COR-L47 (cell line): ENCODE results near the gene SIK2.
"Not testable (repeated sequence)": the region's sequence is repeated elsewhere in the genome, so short reads cannot be mapped to it uniquely, and the experiment has no call there.

ENCODE experiments used
- DNase-seq: peaks from one replicate; lab custom pipeline; 2025; lab: John Stamatoyannopoulos, UW

SIK2 gene

DNA sequence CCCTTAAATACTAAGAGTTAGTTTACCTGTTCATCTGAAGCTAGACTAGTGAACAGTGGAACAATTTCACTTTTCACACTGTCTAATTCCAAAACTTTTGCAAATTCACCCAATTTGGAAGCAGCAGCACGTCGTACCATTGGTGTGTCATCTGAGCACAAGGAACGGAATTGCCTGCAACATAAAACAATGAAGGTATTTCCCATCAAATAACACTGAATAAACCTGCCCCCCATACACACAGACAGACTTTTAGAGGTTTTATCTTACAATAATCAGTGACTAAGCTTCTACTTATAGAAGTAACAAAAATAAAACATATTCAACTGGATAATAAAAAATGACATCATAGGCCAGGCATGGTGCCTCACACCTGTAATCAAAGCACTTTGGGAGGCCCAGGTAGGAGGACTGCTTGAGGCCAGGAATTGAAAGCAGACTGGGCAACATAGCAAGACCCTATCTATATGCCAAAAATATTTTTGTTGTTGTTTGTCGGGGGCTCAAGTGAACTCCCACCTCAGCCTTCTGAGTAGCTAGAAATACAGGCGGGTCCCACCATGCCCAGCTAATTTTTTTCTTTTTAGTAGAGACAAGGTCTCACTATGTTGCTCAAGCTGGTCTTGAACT is 157.6 kb downstream of the SIK2 start:
- DNase-seq, result no peak

DNA sequence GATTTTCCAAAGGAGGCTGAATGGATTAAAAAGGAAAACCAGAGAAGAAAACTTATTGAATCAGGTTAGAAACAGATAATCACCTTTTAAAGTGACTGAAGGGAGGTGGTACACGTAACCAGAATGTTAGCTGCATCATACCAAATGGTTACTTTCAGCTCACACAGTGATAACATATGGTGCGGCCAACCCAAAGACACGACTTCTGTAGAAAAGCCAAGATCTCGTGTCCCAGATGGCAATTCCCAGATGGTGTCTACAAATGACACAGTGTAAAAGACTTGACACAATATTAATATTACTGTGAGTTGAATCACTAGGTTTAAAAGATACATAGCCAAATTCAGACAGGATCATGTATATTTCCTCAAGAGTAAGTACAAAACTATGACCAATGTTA is 158.8 kb downstream of the SIK2 start:
- no peak for DNase-seq

DNA sequence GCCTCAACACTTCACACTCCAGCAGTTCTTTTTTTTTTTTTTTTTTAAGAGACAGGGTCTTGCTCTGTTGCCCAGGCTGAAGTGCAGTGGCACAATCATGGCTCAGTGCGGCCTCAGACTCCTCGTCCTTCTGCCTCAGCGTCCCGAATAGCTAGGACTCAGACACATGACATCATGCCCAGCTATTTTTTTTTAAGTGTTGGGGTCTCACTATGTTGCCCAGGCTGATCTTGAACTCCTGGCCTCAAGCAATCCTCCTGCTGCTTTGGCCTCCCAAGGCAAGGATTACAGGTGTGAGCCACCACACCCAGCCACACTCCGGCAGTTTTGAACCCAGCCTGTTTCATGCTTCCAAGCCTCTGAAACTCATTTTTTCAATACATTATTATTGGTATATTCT is 160.3 kb downstream of the SIK2 start:
- no peak for DNase-seq

DNA sequence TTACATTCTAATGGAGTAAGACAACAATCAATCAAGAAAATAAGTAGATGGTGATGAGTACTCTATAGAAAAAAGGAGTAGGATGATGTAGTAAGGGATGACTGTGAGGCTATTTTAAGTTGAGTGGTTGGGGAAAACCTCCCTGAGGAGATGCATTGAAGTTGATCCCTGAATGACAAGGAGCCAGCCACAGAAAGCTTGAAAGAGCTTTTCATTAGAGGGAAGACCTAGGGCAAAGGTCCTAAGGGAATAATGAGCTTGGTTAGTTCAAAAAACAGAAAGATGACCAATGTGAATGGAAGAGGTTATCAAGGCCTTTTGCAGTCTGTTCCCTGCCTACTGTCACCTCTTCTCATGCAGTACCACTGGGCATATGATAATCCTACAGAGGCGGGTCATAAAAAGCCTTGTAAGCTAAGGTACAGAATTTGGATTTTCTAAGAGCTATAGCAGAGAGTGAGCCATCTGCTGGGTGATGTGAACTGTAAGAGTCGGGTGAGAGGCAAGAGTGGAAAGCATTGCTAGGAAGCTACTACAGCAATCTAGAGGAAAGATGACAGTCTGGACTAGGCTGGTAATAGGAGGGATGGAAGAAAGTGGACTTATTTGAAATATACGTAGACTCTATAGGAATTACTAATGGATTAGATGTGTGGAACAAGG is 160.9 kb downstream of the SIK2 start:
- no peak for DNase-seq

DNA sequence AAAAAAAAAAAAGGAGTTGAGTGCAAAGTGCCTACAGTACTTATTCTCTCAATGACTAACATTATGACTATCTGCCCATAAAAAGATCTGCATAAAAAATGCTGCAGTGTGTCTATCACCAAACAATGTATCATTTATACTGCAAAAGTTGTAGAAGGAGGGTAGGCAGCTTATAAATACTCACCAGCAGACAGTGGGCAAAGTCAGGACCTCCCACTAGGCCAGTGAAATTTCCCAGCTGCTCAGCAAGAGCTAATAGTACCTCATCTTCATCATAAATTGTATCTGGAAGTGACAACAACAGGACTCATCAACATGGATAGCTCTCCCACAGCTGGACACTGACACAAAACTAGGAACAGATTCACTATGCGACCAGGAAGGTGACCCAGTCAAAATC is 162.4 kb downstream of the SIK2 start:
- no peak for DNase-seq

DNA sequence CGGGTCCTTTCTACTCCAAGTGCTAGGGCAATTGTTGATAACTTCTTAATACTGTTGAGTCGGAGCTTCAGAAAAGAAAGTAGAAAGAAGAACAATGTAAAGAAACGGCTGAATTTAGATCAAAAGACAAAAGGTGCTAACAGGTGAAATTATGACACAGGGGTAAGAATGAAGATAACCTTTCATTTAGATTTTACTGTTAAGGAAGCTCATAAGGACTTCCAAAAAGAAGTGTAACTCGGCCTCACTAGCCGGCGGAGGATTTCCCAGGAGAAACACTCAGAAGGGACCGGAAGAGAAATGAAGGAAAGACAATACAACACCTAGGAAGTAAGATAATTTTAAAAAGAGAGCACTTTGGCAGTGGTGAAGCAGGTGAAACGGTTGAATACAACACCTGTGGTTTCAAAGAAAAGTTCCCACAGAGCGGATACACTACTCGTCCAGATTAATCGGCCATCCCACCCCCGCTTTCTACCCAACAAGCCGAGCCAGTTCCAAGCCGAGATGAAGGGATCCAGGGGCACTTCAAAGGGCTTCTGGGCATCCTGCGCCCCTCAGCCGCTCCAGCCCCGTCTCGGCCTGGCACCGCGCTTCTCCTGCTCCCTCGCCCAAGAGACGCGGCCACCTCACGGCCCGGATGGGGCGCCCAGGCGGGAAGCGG is 163.2 kb downstream of the SIK2 start:
- no peak for DNase-seq

DNA sequence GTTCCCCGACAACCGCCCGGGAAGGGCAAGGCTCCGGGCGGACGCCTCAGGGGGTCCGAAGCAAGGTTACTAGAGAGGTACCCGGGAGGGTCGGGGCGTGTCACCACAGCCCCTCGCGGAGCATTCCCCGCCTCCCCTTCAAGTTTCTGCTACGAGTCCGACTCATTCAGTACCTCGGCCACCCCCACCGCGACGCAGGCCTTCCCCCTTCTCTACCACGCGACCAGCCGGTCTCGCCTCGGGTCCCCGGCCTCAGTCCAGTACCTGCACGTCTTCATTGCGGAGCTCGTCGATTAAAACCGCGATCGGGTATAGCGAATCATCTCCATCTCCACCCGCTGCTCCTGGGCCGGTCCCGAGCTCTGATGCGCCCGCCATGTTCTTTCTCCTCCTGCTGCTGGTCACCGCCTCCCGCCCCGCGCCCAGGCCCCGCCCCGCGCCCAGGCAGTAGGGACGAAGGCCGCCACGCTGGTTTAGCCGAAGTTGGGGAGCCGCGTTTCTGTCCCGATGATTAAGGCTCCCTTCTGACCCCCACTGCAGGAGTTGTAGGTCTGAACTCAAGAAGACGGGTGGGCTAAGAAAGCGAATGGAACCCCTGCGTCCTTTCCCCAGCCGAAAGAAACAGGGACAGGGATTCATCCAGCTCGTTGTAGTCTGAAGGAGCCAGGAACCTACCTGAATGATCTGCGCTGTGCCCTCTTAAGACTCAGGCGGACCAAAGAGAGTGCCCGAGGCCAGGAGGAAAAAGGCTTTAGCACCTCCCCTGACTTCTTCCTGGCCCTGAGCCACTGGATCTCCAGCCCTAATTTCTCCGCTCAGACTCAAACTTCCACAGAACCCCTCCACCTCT is 164.0 kb downstream of the SIK2 start, which contains the start of gene PPP2R1B:
TSS of gene PPP2R1B (minus strand) at position 406 of the 850 bp plus-strand sequence. CDS start at position 378, 28 bp downstream.
- DNase-seq, result peak; percentile 26

DNA sequence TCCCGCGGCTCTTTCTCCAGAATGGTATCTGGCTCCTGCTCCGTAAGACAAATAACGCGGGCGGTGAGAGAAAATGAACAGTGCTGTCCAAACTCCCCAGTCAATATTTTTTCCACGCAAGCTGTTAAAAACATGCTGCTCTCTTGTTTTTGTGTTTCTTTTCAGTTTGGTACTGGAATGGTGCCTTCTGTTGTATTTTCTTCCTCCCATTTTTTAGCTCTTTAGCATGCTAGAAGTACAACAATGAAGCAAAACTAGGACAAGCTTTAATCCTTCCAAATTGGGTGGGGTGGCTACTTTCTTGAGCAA is 164.5 kb downstream of the SIK2 start:
- no peak for DNase-seq

DNA sequence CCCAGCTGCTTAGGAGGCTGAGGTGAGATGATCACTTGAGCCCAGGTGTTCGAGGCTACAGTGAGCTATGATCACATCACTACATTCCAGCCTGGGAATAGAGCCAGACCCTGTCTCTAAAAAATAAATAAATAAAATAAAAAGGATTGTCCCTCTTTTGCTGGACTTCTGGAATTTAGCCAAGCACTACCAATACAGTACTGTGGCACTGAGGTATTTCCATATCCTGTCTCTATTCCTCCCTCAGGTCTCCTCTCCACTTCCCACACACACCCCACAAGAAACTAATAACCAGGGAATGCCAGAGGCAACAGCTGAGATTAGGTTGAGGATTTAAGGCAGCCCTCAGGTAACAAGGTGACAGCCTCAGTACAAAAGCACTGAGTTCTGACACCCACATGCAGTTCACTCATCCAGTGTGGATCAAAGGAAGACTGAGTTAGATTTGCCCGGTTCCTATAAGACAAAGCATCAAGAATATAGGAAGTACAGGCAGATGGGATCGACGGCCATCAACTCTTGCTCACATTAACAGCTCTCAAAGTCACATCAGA is 168.4 kb downstream of the SIK2 start:
- DNase-seq, result peak; percentile 11

DNA sequence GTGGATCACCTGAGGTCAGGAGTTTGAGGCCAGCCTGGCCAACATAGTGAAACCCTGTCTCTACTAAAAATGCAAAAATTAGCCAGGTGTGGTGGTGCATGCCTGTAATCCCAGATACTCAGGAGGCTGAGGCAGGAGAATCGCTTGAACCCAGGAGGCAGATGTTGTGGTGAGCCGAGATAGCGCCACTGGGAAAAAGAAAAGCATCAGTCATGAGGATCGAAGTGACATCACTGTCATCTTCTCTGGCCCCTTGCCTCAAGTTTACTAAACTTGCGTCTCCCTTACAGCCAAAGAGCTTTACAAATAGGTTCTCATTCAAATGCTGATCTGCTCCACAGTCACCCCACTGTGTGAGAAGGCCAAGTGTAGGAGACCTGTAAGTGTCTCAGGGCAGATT is 169.0 kb downstream of the SIK2 start:
- not testable (repeated sequence) for DNase-seq

DNA sequence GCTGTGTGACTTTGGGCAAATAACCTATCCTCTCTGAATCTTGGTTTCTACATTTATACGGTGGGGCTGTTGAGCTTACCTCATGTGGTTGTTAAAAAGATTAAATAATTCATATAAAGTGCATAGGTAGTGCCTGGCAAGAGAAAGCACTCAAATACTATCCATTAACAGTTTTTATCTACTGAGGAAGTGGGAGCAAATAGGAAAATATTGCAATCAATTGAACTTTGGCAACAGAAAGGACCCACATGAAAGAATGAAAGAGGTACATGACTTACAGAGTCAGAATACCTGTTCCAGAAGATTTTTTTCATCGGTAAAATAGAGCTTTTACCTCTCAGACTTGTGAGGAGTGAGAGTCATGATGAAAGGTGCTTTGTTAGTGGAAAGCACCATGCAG is 170.3 kb downstream of the SIK2 start:
- no peak for DNase-seq

DNA sequence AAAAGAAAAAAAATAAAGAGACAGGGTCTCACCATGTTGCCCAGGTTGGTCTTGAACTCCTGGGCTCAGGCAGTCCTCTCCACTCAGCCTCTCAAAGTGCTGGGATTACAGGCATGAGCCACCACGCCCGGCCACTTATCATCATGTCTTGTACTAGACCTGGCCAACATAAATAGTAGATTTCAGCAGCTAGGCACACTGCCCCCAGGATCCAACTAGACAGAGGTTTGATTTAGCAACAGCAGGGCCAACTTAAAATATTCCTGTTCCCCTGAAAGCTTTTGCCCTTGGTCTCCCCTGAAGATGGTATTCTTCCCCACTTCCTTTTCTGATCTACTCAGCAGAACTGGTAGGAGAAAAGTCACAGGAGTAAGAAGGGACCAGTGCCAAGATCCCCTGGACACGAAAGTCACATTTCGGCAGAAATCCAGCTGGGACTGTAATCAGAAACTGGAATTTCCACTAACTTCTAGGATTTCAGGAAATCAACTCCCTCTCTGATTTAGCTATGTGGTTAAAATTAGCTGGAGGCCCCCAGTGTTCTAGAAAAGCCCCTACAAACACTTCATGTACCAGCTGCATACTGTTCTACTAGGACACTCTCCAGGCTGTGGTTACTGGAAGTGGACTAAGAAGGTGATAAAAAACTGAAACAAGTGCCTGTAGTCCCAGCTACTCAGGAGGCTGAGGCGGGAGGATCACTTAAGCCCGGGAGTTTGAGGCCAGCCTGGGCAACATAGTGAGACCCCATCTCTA is 172.9 kb downstream of the SIK2 start:
- no peak for DNase-seq

DNA sequence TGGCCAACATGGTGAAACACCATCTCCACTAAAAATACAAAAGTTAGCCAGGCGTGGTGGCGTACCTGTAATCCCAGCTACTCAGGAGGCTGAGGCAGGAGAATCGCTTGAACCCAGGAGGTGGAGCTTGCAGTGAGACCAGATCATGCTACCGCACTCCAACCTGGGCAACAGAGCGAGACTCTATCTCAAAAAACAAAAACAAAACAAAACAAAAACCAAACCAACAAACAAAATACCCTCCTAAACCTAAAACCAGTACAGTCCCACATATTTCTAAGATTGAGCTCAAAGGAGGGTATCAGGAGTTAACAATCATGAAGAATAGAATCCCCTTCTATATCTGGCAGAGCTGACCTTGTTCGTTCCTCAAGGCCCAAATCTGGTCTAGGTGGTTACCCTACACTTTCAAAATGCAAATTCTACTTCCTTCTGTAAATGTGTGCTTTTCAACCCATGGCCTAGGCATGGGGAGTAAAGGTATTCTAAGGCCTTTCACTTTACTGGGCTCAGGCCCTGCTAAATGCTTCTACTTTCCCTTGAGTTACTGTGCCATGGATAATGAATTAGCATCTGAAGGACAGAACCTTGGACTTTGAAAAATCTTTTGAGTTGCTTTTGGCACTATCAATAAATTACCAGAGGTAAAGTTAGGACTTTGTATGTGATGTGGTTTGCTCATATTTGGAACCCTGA is 174.3 kb downstream of the SIK2 start:
- no peak for DNase-seq

DNA sequence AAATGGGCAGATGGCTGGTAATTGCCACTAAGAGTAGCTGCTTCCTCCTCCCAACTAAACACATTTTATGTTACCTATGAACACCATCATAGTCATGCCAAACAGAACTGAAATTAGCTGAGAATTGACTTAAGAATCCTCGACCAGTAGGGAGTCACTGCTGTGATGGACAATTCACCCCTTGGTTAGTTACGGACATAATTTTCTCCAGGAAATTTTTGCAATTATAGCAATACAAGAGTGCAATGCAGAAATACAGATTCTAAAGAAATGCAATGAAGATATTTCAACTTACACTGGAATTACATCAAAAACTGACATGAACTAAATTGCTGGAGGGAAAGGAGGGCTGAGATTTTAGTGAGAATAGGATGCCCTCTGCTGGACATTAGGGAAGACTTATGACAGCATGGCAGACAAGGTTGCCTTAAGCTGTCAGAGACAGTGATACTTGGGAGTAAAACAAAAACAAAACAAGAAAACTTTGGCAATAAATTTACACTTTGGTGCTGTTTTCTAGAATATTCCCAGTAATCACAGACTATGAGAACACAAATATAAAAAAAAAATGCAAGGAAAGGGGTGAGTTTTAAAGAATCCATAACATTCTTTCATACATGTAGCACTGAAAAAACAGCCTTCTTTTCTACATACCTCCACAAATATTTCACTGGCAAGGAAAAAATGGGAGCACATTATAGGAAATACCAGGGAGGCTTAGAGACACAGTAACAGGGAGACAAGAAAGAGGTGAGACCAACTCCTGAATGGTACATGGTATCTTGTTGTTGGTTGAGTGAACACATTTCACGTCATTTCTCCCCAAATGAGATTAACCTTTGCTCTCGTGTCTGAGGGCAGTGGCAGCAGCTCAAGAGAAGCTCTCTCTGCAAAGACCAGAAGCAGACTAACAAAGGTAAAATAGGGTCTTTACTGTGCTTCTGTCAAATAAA is 175.1 kb downstream of the SIK2 start:
- peak; percentile 54 for DNase-seq

DNA sequence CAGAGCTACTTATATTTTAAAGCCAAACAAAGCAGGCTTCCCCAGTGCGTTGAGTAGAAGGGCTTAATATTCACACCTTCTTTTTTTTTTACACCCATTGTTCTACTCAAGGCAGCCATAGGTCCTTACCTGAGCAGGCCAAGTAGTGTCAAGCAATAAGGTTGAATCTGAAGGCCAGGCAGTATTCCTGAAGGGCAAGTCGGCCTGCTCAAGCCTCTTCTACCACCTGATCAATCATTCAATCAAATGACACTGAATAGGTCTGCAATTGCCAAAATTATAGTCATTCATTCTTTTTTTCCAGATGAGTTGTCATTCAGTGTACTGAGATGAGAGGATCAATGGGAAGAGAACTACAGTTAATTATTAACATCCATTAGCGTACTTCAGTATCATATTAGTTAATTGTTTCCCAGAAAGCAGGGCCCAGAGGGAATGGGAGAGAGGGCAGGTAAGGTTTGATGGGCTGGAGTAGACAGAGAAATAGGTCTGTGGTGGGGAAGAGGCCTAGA is 175.9 kb downstream of the SIK2 start:
- no peak for DNase-seq

DNA sequence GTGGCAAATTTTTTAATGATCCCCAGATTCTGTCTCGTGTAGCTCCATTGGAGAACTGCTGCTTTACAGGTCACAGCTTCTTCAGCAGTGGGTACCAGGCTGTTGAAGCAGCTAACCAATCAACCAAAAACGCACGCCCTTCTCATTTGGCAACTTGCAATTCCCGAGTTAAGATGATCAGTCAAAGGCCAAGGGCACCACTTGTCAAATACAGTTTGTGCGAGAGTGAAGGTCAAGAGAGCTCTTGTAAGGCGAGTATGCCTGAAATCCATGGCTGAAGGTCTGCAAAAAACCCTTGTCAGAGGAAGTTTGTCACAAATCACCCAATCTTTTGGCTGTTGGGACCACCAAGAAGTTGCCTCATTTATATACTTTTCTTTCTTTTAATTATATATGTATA is 176.9 kb downstream of the SIK2 start:
- no peak for DNase-seq
